ENCODE measurements around the gene QPCTL. TPM values are rescaled to one million over a fixed set of nuclear protein-coding genes. Genes with fewer than 3 reads are reported as not detected.

QPCTL gene
- polyA plus RNA-seq, 1 of the 3 experiments (the other 2 are of a cell fraction) = 17.6 TPM

- Histone ChIP-seq H3K9me2 (no peaks in the 10 kb centered on the region), H3K27ac (ENCODE audit: low read depth in 2 of 2, low read length in 1 of 2) (peak overlapping the region; percentile 49 to 74; a peak in 3 of 4 replicates), H3F3A (replicated peaks; ENCODE audit: insufficient read depth) (peaks cover 19% of the 10 kb centered on the region), H3K4me1 (ENCODE audit: control insufficient read depth in 1 of 2, insufficient read depth in 2 of 2, low read depth in 1 of 2, low read length in 1 of 2) (peaks cover 0 to 9% of the 10 kb centered on the region in 2 experiments; a peak in 1 of 4 replicates), H3K9ac (peak overlapping the region; percentile 76), H3K27me3 (ENCODE audit: insufficient read depth) (no peaks in the 10 kb centered on the region), H3K4me2 (peak overlapping the region; percentile 91), H4K20me1 (ENCODE audit: insufficient read depth) (no peaks in the 10 kb centered on the region), H3K79me2 (ENCODE audit: insufficient read depth) (peaks cover 67% of the 10 kb centered on the region), H3K9me3 (no peaks in the 10 kb centered on the region), H3K4me3 (ENCODE audit: low read depth in 2 of 2, low read length in 1 of 2) (peak overlapping the region; percentile 66 to 67), H2AFZ (ENCODE audit: low read depth) (peak overlapping the region; percentile 30; the same call in 1 of the 2 replicates), H3K36me3 (replicated peaks in 1 of 2; ENCODE audit: control insufficient read depth in 1 of 2, insufficient read depth in 2 of 2, low read length in 1 of 2) (peaks cover 14 to 16% of the 10 kb centered on the region in 2 experiments)
- ChIA-PET CTCF (interaction anchor here (0.8 to 6.4 kb wide), 7 partner anchors 10 to 107 kb away, joined by 3 to 57 read pairs (median 5); partner anchors contain the start of genes FBXO46, QPCTL, SIX5 and SNRPD2), POLR2A (interaction anchor here (0.6 to 2.2 kb wide), 8 partner anchors 9 to 400 kb away, joined by 3 to 12 read pairs (median 6); partner anchors contain the start of genes DMPK, FBXO46, QPCTL and SIX5)
- no peak for TF ChIP-seq NFIC (IDR thresholded peaks at IDR 0.05; ENCODE audit: borderline replicate concordance)
- TF ChIP-seq GABPA (IDR thresholded peaks at IDR 0.05; ENCODE audit: low read depth) = no peak
- TF ChIP-seq SMC3 (IDR thresholded peaks at IDR 0.05; ENCODE audit: low read depth, low read length) = no peak
- TF ChIP-seq MAX (IDR thresholded peaks at IDR 0.05; ENCODE audit: low read depth) = 0 out of 2 replicates have a peak, but pooled peaks have one; percentile 19
- peak; percentile 34; the same call in 1 of the 2 replicates for TF ChIP-seq MXI1 (IDR thresholded peaks at IDR 0.05; ENCODE audit: low read depth, low read length)
- WGBS (ENCODE audit: low lambda C conversion rate) = 7% methylated on average over 24 of the region's 24 CpGs
- peak; percentile 57 for DNase-seq
Measured at GRCh38 chr19:45716359-45717130, 24.1 kb downstream of the QPCTL start.

- Histone ChIP-seq H3K9me3 (no peaks in the 10 kb centered on the region), H3F3A (replicated peaks; ENCODE audit: insufficient read depth) (peaks cover 24% of the 10 kb centered on the region), H3K4me3 (ENCODE audit: low read depth in 2 of 2, low read length in 1 of 2) (peak overlapping the region; percentile 66 to 67), H3K27ac (ENCODE audit: low read depth in 2 of 2, low read length in 1 of 2) (peak overlapping the region; percentile 74 to 77), H3K9ac (peak overlapping the region; percentile 76), H3K36me3 (replicated peaks in 1 of 2; ENCODE audit: control insufficient read depth in 1 of 2, insufficient read depth in 2 of 2, low read length in 1 of 2) (peaks cover 13 to 21% of the 10 kb centered on the region in 2 experiments), H3K9me2 (no peaks in the 10 kb centered on the region), H3K4me2 (peak overlapping the region; percentile 91), H4K20me1 (ENCODE audit: insufficient read depth) (no peaks in the 10 kb centered on the region), H3K27me3 (ENCODE audit: insufficient read depth) (no peaks in the 10 kb centered on the region), H3K4me1 (ENCODE audit: control insufficient read depth in 1 of 2, insufficient read depth in 2 of 2, low read depth in 1 of 2, low read length in 1 of 2) (peaks cover 0 to 9% of the 10 kb centered on the region in 2 experiments; a peak in 1 of 4 replicates), H2AFZ (ENCODE audit: low read depth) (peak overlapping the region; percentile 30; the same call in 1 of the 2 replicates), H3K79me2 (ENCODE audit: insufficient read depth) (peaks cover 74% of the 10 kb centered on the region)
- CTCF ChIA-PET = interaction anchor here (0.9 to 6.4 kb wide), 6 partner anchors 9 to 277 kb away, joined by 3 to 57 read pairs (median 6); partner anchors contain the start of genes FBXO46, QPCTL, SIX5 and SNRPD2
- WGBS (ENCODE audit: low lambda C conversion rate) = 3% methylated on average over 42 of the region's 51 CpGs
- DNase-seq = peak; percentile 97
- POLR2A ChIA-PET = interaction anchor here (0.6 to 2.2 kb wide), 11 partner anchors 10 to 401 kb away, joined by 3 to 12 read pairs (median 5); partner anchors contain the start of genes DMPK, FBXO46, QPCTL and SIX5
- TF ChIP-seq MXI1 (IDR thresholded peaks at IDR 0.05; ENCODE audit: low read depth, low read length) (peak; percentile 90; the same call in 1 of the 2 replicates), RAD21 (IDR thresholded peaks at IDR 0.05; ENCODE audit: low read length) (no peak), SIN3A (IDR thresholded peaks at IDR 0.05; ENCODE audit: borderline replicate concordance, low read depth, low read length) (peak; percentile 11; the same call in 1 of the 2 replicates), YY1 (IDR thresholded peaks at IDR 0.05; ENCODE audit: low read depth) (peak; percentile 18; the same call in 1 of the 2 replicates), PBX3 (IDR thresholded peaks at IDR 0.05) (peak; percentile 93), NRF1 (IDR thresholded peaks at IDR 0.05; ENCODE audit: low read depth, low read length) (peak; percentile 95), MEF2A (IDR thresholded peaks at IDR 0.05; ENCODE audit: borderline replicate concordance, low read depth) (no peak), ZBTB33 (IDR thresholded peaks at IDR 0.05; ENCODE audit: borderline replicate concordance, low read depth) (no peak), RFX5 (IDR thresholded peaks at IDR 0.05; ENCODE audit: low read length) (peak; percentile 34; the same call in 1 of the 2 replicates), FOSL2 (IDR thresholded peaks at IDR 0.05; ENCODE audit: borderline replicate concordance, low read depth) (no peak), FOXJ3 (CRISPR knock-in tag; IDR thresholded peaks at IDR 0.05) (peak; percentile 42; the same call in 1 of the 2 replicates), EZH2phosphoT487 (IDR thresholded peaks at IDR 0.05; ENCODE audit: borderline replicate concordance, low read depth) (no peak), USF1 (IDR thresholded peaks at IDR 0.05; ENCODE audit: borderline replicate concordance, low read depth) (peak; percentile 92), CHD2 (IDR thresholded peaks at IDR 0.05; ENCODE audit: low read length, partially characterized antibody) (no peak), SMC3 (IDR thresholded peaks at IDR 0.05; ENCODE audit: low read depth, low read length) (no peak), ELF1 (IDR thresholded peaks at IDR 0.05) (no peak; the same call in none of the 2 replicates), TCF12 (IDR thresholded peaks at IDR 0.05) (no peak)
Measured at GRCh38 chr19:45717131-45717982, 24.9 kb downstream of the QPCTL start.

All from SK-N-SH (cell line).